HG02623 (cell line): ENCODE results near the gene URB2.

Experiments used
- ATAC-seq: cut with Tn5 transposase; IDR thresholded peaks from one replicate; pipeline ENCODE4 v1.9.1; 2021; ENCODE audit warnings: moderate library complexity; ENCODE audit not compliant: unreplicated experiment

Gene URB2

GRCh38 chr1:229643996-229644745 is 18.1 kb downstream of the URB2 start:
- peak; percentile 46 for ATAC-seq

DNA sequence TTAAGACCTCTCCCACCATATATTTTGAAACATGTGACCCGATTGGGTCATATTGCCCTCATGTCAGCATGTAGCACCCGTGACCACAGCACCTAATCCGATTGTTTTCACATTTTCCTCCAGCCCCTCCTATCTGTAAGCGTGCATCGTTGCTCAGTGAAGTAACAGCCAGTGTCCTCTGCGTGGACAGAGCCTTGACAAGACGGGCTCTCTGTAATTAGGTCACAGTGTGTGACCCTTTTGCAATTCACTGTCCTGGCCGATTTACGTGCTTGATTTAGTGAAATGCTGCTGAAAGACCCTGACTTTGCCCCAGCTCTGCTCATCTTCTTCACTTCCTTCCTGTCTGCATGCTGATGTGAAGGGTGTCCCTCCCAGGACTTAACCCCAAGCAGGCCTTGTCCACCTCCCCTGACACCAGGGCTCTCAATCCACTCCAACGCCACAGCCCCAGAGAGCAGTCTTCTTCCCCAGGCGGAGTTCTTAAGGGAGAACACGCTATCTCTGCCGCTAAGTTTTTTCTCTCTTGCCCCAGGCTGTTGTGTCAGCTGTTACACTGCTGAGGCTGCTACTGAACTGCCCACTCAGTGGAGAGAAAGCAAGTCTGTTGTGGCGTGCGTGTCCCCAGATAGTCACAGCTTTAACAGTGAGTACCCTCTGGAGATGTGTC is 19.4 kb downstream of the URB2 start:
- ATAC-seq, result no peak

DNA sequence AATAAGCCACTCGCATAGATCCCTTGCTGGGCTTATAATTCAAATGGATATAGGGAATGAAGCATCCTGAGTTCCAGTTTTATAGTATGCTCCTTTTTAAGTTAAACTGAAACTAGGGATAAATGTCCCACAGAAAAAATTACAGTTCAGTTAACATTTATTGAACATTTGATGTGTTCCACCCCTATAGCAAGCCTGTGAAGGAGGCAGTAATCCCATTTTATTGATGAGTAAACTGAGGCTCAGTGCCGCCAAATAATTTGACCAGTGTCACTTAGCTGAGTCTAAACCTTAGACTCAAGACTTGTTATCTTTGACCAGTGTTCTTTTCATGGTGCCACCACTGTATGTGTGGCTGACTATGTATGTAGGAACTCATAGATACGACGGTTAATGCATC is 22.4 kb downstream of the URB2 start:
- ATAC-seq, result no peak

DNA sequence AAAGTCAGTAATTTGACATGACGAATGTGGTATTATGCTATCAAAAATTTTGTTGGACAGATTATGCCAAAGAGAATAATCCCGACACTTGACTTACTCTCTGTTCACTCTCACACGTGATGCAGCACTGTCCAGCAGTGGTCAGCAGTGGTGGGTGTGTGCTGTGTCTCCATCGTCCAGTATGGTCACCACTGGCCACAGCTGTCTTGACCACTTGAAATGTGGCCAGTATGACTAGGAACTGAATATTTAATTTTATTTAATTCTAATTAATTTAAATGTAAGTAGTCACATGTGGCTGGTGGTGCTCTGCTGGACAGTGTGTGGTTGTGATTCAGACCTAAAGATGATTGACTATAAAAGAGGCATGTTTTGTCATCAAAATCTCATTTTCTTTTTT is 24.0 kb downstream of the URB2 start:
- no peak for ATAC-seq

DNA sequence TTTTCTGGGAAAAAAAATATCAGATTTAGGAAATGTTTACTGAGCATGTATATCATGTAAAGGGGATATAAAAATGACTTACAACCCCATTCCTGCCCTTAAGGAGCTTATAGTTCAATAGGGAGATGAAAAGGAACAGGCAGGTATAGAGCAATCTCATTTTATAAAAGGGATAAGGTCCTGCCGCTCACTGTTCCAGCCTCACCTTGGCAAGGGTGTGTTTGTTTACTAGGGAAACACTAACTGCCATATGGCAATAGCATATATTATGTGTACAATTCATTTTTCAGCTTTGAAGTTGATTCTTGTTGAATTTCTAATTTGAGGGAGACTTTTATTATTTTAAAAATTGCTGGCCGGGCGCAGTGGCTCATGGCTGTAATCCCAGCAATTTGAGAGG is 25.5 kb downstream of the URB2 start:
- no peak for ATAC-seq

DNA sequence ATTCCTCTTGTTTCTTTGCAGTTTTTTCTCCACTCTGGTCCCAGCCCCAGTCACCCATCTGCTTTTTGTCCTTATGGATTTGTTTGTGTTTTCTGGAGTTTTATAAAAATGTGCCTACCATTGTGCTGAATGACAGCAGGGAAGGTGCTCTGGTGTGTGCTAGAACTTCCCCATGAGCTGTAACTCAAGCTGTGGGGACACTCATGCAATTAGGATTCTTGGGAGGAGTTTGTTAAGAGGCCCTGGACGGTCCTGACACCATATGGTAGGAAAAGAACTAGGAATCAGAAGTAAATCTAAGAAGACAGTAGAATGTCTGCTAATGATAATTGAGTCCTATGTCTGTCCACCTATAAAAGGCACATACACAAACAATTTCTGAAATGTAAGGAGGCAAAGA is 27.4 kb downstream of the URB2 start:
- ATAC-seq, result no peak

DNA sequence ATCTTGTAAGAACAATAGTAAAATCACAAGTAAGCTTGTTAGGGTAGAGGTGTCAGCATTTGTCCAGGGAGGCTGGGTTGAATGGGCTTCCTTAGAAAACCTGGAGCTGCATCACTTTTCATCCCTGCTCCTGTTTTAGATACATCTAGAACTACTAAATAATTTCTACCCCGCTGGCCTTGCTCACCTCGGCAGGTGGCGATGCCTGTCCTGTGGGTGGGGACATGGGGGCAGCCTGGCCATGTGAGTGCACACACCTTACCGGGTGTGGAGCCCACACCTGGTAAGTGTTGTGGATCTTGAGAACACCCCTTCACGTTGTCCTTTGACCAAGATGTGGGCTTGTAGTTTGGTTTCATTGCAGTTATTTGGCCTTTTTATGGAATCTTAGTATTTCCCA is 29.7 kb downstream of the URB2 start:
- ATAC-seq, result no peak

DNA sequence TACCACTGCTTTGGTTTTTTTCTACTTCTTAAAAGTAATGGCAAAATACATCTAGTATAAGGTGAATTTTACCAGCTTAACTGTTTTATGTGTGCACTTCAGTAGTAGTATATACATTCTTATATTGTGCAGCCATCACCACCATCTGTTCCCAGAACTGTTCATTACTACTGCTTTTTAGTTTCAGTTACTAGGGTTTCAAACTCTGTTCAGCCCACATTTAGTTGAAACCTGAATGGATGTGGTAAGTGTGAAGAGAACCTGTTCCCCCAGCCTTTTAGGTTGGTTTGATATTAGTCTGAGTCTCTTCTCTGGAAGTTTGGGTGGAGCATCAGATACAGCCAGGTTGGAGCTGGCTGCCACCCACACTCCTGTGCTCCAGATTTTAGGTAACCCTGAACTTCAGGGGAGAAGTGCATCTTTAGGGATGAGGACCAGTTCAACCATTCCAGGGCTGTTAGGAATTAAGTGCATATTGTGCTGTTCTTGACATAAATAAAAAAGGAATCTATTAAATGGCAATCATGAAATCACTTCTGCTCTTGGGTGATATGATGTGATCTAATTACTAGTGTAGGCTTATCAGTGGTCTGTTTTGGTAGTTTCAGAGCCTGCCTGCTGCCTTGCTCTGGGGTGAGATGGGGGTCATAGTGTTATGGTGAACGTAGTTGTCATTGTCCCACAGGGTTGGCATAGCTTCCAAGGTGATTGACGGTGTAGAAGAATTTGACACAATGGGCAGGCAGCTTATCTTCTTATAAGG is 32.1 kb downstream of the URB2 start:
- ATAC-seq, result peak; percentile 63

DNA sequence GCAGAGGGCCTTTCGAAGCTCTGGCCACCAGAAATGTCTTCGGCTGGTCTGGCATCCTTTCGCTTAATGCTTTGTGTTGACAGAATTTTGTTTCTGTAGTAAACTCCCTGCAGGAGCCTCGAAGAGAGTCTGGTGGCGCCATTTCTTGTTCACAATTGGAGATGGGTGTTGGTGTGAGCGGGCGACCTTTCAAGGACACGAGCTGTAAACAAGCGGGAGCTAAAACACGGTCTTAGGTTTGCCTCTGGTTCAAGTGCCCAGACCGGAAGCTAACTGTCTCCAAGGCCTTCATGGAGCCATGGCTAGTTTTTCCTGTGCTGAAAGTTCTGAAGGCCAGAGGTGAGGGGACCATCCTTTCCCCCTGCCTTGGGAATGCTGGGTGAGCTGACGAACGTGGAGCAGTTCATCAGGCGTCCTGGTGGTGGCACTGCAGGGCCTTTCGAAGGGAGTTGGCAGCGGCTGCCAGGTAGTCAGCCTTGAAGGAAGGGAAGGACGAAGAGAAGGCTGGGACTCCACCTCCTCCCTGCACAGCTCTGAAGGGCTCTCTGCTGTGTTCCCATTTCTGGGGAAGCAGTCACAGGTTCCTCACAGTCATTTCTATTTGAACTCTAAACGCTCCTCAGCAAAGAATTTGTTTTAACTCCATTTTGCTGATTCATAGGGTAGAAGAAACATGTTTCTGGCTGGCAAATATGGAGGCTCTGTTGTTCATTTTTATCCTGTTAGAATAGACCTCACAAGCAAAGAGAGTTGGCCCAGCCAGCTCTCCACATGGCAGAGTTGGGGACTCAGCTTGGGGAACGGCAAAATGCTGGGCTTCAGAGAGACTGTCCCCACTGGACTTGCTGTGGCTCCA is 35.2 kb downstream of the URB2 start:
- peak; percentile 65 for ATAC-seq

DNA sequence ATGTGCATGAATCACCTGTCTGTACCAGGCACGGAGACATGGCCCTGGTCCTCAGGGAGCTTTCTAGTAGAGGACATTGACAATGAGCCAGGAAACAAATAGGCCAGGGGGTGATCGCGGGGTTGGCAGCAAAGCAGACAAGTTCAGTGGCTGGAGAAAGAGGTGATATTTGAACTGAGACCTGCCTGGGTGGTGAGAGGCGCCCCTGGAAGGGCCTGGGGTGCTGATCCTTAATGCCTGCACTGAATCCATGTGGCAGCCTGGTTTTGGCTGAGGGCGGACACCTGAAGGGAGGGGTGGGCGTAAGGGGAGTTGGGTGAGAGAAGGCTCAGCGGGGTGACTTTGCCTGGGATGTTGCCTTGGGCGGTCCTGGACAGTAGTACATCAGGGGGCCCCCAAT is 35.9 kb downstream of the URB2 start:
- no peak for ATAC-seq

- peak; percentile 52 for ATAC-seq
Measured at GRCh38 chr1:229664133-229664689, 38.2 kb downstream of the URB2 start.

DNA sequence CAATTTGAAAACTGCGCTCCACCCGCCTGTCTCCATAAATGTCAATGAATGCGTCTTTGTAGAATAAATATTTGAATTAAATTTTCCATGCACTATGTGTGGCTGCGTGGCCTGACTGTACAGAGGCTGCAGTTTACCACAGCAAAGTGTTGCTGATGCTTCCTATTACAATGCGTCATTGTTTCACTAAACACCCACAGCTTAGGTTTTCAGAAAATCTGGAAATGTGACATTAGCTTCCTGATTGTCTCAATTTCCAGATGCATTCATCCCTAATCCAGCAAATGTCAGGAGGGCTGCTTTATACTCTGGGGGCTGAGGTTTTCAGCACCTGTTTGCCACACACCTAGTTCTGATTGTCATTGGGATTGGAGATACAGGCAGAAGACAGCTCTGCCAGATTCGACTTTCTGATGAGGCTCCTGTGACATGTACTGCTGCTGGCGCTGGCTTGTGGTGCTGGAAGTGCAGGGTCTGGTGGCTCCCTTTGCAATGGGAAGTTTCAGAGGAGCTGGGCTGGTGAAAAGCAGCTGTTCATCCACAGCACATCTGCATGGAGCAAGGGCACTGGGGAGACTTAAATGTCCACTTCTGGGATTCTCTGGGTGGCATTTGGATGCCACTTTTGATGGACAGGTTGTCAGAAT is 40.0 kb downstream of the URB2 start:
- ATAC-seq, result no peak

- no peak for ATAC-seq
Measured at GRCh38 chr1:229666585-229666984, 40.5 kb downstream of the URB2 start.

DNA sequence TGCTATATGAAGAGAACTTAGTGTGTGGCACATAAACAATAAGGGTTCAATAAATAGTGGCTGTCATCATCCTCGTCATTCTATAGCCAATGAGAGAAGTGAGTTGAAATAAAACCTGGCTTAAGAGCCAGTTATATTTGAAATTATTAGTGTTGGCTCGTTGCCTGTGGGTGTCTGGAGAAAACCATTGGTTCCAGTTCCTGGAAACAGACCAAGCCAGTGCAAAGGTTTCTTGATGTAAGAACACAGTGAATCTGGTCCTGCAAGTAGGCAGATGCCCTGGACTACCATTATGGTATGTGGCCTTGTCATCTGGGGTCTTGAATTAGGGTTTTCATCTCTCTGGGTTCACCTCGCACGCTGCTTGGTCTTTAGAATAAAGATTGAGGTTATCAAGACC is 43.3 kb downstream of the URB2 start:
- no peak for ATAC-seq

- no peak for ATAC-seq
Measured at GRCh38 chr1:229671310-229671709, 45.3 kb downstream of the URB2 start.

DNA sequence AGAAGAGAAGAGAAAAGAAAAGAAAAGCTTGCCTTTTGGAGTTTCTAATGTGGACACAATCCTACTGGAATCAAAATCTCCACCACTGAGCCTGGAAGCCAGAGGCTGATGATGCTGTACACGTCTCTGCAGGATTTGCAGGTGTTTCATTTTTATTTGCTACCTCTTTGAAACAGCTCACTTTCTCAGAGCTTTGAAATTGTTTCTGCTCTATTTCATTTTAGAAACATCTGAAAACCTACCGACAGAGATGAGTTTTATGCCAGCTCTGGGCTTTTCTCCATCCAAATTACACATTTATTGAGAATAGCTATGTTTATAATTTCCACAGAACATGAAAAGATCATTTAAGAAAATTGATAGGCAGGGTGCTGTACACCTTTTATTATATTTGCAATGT is 46.2 kb downstream of the URB2 start:
- no peak for ATAC-seq

DNA sequence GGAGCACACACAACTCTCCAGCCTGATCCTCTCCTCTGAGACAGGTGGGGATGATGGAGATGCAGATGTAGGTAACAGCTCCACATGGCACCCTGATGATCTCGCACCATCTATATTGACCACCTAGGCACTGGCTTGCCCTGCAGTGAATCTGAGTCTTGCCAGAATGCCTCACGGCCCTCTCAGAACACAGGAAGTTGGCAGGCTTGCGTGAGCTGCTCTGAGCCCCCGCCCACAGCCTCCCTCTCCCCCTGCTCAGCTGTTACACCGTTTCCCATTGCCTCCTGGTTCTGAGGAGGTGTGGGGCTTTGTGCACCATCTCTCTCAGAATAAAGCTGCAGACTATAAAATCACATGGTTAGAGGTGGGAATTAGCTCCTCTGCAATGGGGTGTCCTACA is 48.0 kb downstream of the URB2 start:
- no peak for ATAC-seq

DNA sequence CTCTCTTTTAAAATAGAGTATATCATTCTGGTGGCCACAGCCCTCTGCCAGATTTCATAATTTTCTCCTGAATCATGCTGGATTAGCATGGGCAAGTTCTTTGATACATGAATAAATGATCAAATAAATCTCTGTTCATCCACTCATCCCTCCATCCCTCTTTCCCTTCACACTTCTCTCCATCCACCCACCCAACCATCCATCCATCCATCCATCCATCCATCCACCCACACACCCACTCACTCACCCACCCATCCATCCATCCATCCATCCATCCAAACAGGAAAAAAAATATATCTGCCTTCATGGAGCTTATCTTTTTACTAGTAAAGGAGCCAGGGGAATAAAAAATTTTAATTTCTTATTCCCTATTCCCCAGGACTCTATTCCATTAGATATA is 49.3 kb downstream of the URB2 start:
- no peak for ATAC-seq

DNA sequence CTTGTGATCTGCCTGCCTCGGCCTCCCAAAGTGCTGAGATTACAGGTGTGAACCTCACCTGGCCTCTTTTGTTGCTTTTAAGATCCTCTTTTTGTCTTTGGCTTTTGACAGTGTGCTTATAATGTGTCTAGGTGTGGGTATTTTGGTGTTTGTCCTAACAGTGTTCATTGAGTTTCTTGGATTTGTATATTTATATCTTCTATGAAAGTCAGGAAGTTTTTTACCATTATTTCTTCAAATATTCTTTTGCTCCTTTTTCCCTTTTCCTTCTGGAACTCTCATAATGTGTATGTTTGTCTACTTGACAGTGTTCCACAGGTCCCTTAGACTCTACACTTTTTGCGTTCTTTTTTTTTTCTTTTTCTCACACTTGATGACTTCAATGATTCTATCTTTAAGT is 59.1 kb downstream of the URB2 start:
- no peak for ATAC-seq

DNA sequence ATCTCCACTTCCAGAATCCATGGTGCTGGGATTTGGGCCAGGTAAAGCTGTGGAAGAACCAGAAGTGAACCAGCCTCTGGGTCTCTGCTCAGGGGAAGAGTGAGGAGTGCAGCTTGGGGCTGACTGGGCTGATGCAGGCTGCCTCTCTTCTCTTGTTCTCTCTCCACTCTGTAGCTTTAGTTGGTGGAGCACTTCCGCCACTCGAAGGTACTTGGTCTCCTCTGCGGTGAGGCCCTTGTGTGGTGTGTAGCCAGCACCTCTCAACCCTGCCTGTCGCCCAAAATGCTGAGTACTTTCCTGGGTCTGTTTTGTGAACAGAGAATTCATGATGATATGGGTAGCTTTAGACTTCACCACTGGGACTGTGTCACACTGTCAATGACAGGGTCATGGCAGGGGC is 63.2 kb downstream of the URB2 start:
- ATAC-seq, result no peak
